Loucy (cell line): ENCODE measurements around the gene NRXN3.

Experiments
- H2AFZ ChIP-seq: fragments of 200-600 bp; sonication (generic); 2 replicates; pipeline ENCODE4 v1.6.0; 2016; ENCODE audit warnings: antibody characterized with exemption, mild to moderate bottlenecking, low read length, moderate library complexity
- H3F3A ChIP-seq: fragments of 200-600 bp; 2 replicates; pipeline ENCODE4 v1.6.0; 2016; ENCODE audit warnings: antibody characterized with exemption, low read depth, mild to moderate bottlenecking
- H3K27me3 ChIP-seq: fragments of 200-600 bp; sonication (generic); 2 replicates; pipeline ENCODE4 v1.6.1; 2014; ENCODE audit warnings: low read length, mild to moderate bottlenecking; ENCODE audit not compliant: insufficient read depth, poor library complexity, severe bottlenecking
- H3K36me3 ChIP-seq: fragments of 200-600 bp; sonication (generic); 2 replicates; pipeline ENCODE4 v1.6.1; 2016; ENCODE audit warnings: low read length; ENCODE audit not compliant: insufficient read depth
- H3K4me1 ChIP-seq: fragments of 200-600 bp; sonication (generic); 2 replicates; pipeline ENCODE4 v1.5.1; 2014; ENCODE audit warnings: low read length, mild to moderate bottlenecking; ENCODE audit not compliant: insufficient read depth, poor library complexity, severe bottlenecking
- H3K4me2 ChIP-seq: fragments of 200-600 bp; sonication (generic); 2 replicates; pipeline ENCODE4 v1.6.0; 2014; ENCODE audit warnings: antibody characterized with exemption, low read length, low read depth, mild to moderate bottlenecking; ENCODE audit not compliant: poor library complexity, severe bottlenecking
- H3K4me3 ChIP-seq: fragments of 200-600 bp; sonication (generic); 2 replicates; pipeline ENCODE4 v1.5.1; 2014; ENCODE audit warnings: low read length, mild to moderate bottlenecking, mixed read lengths; ENCODE audit not compliant: poor library complexity, severe bottlenecking
- H3K79me2 ChIP-seq: fragments of 200-600 bp; sonication (generic); 2 replicates; pipeline ENCODE4 v1.6.1; 2014; ENCODE audit warnings: low read length; ENCODE audit not compliant: insufficient read depth
- H3K9ac ChIP-seq: fragments of 200-600 bp; sonication (generic); 2 replicates; pipeline ENCODE4 v1.6.0; 2014; ENCODE audit warnings: mild to moderate bottlenecking, low read depth, low read length, moderate library complexity; ENCODE audit not compliant: poor library complexity, severe bottlenecking
- H3K9me2 ChIP-seq: fragments of 200-600 bp; sonication (generic); replicated peaks from 2 replicates; pipeline ENCODE4 v1.6.1; 2016; ENCODE audit warnings: low read depth, low read length, mixed read lengths
- H3K9me3 ChIP-seq: fragments of 200-600 bp; sonication (generic); 2 replicates; pipeline ENCODE4 v1.6.1; 2014; ENCODE audit warnings: mild to moderate bottlenecking, antibody characterized with exemption, low read length, low read depth; ENCODE audit not compliant: insufficient read depth
- H4K20me1 ChIP-seq: fragments of 200-600 bp; sonication (generic); 2 replicates; pipeline ENCODE4 v1.6.0; 2014; ENCODE audit warnings: antibody characterized with exemption, low read length, mild to moderate bottlenecking; ENCODE audit not compliant: insufficient read depth, poor library complexity, severe bottlenecking
- CTCF ChIP-seq: fragments of 200-600 bp; sonication (generic); conservative IDR thresholded peaks from 2 replicates; pipeline ENCODE4 v1.5.1; 2014; ENCODE audit warnings: mild to moderate bottlenecking, antibody characterized with exemption, low read length
- EZH2phosphoT487 ChIP-seq: fragments of 200-600 bp; IDR thresholded peaks from 2 replicates; pipeline ENCODE4 v1.6.1; 2018; ENCODE audit warnings: antibody characterized with exemption, mild to moderate bottlenecking, moderate library complexity, borderline replicate concordance

The NRXN3 gene

GRCh38 chr14:78673845-78674244 is 503.7 kb downstream of the NRXN3 start:
- Histone ChIP-seq H3K36me3 (no peaks in the 10 kb centered on the region), H3K9ac (no peak overlapping the region), H3K4me2 (no peak overlapping the region), H3F3A (no peaks in the 10 kb centered on the region), H3K9me3 (no peaks in the 10 kb centered on the region), H3K79me2 (no peaks in the 10 kb centered on the region), H3K27me3 (no peaks in the 10 kb centered on the region), H2AFZ (no peak overlapping the region), H3K9me2 (no peaks in the 10 kb centered on the region), H4K20me1 (no peaks in the 10 kb centered on the region), H3K4me3 (no peak overlapping the region), H3K4me1 (no peaks in the 10 kb centered on the region)
- TF ChIP-seq EZH2phosphoT487 (no peak), CTCF (no peak)

- Histone ChIP-seq H3K9me2 (no peaks in the 10 kb centered on the region), H3K27me3 (no peaks in the 10 kb centered on the region), H3K79me2 (no peaks in the 10 kb centered on the region), H4K20me1 (no peaks in the 10 kb centered on the region), H3K4me1 (no peaks in the 10 kb centered on the region), H3K36me3 (no peaks in the 10 kb centered on the region), H2AFZ (no peak overlapping the region), H3K9me3 (no peaks in the 10 kb centered on the region), H3F3A (no peaks in the 10 kb centered on the region), H3K9ac (no peak overlapping the region), H3K4me2 (no peak overlapping the region), H3K4me3 (no peak overlapping the region)
- no peak for TF ChIP-seq CTCF
- TF ChIP-seq EZH2phosphoT487: no peak
Measured at GRCh38 chr14:78674820-78675219, 504.6 kb downstream of the NRXN3 start.

GRCh38 chr14:78683206-78683605 is 513.0 kb downstream of the NRXN3 start:
- H3F3A ChIP-seq: no peaks in the 10 kb centered on the region

More at GRCh38 chr14:78683206-78683605, 513.0 kb downstream of the NRXN3 start:
- Histone ChIP-seq H3K4me3 (no peak overlapping the region), H3K9me3 (no peaks in the 10 kb centered on the region), H3K79me2 (no peaks in the 10 kb centered on the region), H3K36me3 (no peaks in the 10 kb centered on the region), H3K9ac (no peak overlapping the region), H4K20me1 (no peaks in the 10 kb centered on the region), H2AFZ (no peak overlapping the region), H3K27me3 (no peaks in the 10 kb centered on the region), H3K4me2 (no peak overlapping the region), H3K9me2 (no peaks in the 10 kb centered on the region), H3K4me1 (no peaks in the 10 kb centered on the region)
- TF ChIP-seq CTCF: no peak
- no peak for TF ChIP-seq EZH2phosphoT487
